T-helper 2 cell (primary cell): ENCODE data around the gene PLA2G7.

ENCODE experiments used
- DNase-seq, 5 experiments: peaks; one replicate each; pipeline versions ENCODE4 v3.0.0 to v3.0.0-alpha.2; 2012 to 2022

PLA2G7 gene

GRCh38 chr6:46688117-46688965, 46.8 kb downstream of the PLA2G7 start:
- no peak for DNase-seq

DNA sequence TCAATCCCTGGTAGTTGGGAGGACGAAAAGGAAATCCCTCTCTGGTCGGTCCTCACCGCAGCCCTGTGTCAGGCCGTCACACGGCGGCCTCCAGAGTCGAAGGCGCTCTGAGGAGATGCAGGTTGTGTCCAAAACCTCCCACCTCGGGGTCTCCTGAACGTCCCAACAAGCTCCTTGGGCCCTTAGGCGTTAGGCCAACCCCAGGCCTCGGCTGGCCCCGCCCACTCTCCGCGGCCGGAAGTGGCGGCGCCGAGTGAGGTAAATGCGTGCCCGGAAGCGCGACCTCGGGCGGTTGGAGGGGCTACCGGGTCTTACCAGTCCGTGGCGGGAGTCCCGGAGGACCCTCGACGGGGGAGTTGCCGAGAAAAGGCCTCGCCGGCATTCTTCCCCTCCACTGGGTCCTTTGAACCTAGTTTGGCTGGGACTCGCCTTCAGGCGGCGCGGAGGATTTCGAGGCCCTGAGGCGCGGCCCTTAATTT, 47.5 kb downstream of the PLA2G7 start, which contains the start of gene TDRD6:
Gene TDRD6 (plus strand): TSS at position 267 of the 479 bp plus-strand sequence. CDS start 244 bp downstream, outside the sequence.
- DNase-seq, result no peak

GRCh38 chr6:46684771-46685170, 50.4 kb downstream of the PLA2G7 start:
- no peak for DNase-seq

GRCh38 chr6:46677314-46677654, 57.9 kb downstream of the PLA2G7 start:
- no peak for DNase-seq

GRCh38 chr6:46676604-46677313, 58.4 kb downstream of the PLA2G7 start:
- DNase-seq, result no peak

- peak in 1 of 5 experiments; percentile 15 for DNase-seq
Observed at GRCh38 chr6:46674410-46674809, 60.8 kb downstream of the PLA2G7 start.

GRCh38 chr6:46667377-46667776, 67.8 kb downstream of the PLA2G7 start:
- no peak for DNase-seq

DNA sequence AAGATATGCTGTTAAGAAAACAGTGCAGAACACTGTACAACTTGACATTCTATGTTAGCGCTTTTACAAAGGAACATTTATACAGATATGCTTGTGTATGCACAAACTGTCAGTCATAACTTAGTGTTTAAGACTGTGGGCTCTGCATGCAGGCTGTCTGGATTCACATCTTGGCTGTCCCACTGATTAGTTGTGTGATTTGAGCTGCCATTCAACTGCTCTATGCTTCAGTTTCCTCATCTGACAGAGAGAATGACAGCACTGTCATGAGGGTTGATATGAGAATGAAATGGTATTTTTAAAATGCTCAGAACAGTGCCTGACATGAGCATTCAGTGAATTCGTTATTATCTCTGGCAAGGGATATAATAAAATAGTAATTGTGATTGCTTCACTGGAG, 73.7 kb downstream of the PLA2G7 start:
- no peak for DNase-seq

- no peak for DNase-seq
Observed at GRCh38 chr6:46657642-46658041, 77.5 kb downstream of the PLA2G7 start.

DNA sequence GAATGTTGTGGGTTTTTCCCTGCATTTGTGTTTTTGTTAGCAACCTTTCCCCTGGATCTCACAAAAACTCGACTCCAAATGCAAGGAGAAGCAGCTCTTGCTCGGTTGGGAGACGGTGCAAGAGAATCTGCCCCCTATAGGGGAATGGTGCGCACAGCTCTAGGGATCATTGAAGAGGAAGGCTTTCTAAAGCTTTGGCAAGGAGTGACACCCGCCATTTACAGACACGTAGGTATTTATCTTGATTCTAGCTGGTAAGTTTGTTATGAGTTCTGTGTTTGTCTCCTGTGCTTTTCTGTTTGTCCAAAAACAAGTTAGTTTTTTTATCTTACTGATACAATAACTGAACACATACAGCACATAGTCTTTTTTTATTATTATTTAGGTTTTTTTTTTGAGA, 79.4 kb downstream of the PLA2G7 start:
- no peak for DNase-seq
